Activated CD8-positive, alpha-beta memory T cell treated with anti-CD3 and anti-CD28 coated beads, Interleukin-2, amount 50 U/mL, for 1 hour (primary cell): Measurements from ENCODE around the gene BEAN1.

Experiments used
- DNase-seq: peaks from one replicate; pipeline ENCODE4 v3.0.0-alpha.2; 2020; ENCODE audit errors: extremely low read depth

Gene BEAN1

GRCh38 chr16:66427036-66427860 lies at the start of gene BEAN1:
BEAN1 (plus strand) TSS chr16:66427295; CDS start chr16:66437677, 10,382 bp downstream.
- no peak for DNase-seq

GRCh38 chr16:66377324-66377723 lies 49.8 kb upstream of the BEAN1 start:
- no peak for DNase-seq

GRCh38 chr16:66378741-66379570 lies 48.1 kb upstream of the BEAN1 start:
- DNase-seq, result no peak

GRCh38 chr16:66379571-66379941 lies 47.5 kb upstream of the BEAN1 start:
- no peak for DNase-seq

GRCh38 chr16:66380421-66380820 lies 46.7 kb upstream of the BEAN1 start:
- no peak for DNase-seq

- DNase-seq, result no peak
These were observed 45.4 kb upstream of the BEAN1 start for GRCh38 chr16:66381585-66382170.

- no peak for DNase-seq
These were observed 44.7 kb upstream of the BEAN1 start for GRCh38 chr16:66382171-66382965.

GRCh38 chr16:66382966-66383299 lies 44.2 kb upstream of the BEAN1 start:
- DNase-seq, result no peak

- no peak for DNase-seq
These were observed 43.5 kb upstream of the BEAN1 start for GRCh38 chr16:66383551-66383950.

GRCh38 chr16:66385415-66385814 lies 41.7 kb upstream of the BEAN1 start:
- no peak for DNase-seq

- no peak for DNase-seq
These were observed 40.2 kb upstream of the BEAN1 start for GRCh38 chr16:66386629-66387622.

- no peak for DNase-seq
These were observed 39.2 kb upstream of the BEAN1 start for GRCh38 chr16:66387817-66388332.

- DNase-seq, result no peak
These were observed 38.5 kb upstream of the BEAN1 start for GRCh38 chr16:66388350-66389139.

- no peak for DNase-seq
These were observed 37.6 kb upstream of the BEAN1 start for GRCh38 chr16:66389256-66390176.

- no peak for DNase-seq
These were observed 36.6 kb upstream of the BEAN1 start for GRCh38 chr16:66390346-66391108.

- DNase-seq, result no peak
These were observed 35.1 kb upstream of the BEAN1 start for GRCh38 chr16:66391726-66392670.
